Prostate gland (tissue), 2 donors: ENCODE results near the gene KREMEN1. TPM values are rescaled to one million over a fixed set of nuclear protein-coding genes. Genes with fewer than 3 reads are reported as not detected.

Experiments used
- DNase-seq: peaks from one replicate; pipeline ENCODE4 v3.0.0-alpha.2; 2019; ENCODE audit warnings: low spot score
- H3K27ac ChIP-seq, 2 donors: fragments of 200-600 bp; sonication (generic); 2 replicates each; pipeline ENCODE4 v1.5.1; 2017 to 2019
- H3K27me3 ChIP-seq: fragments of 200-600 bp; sonication (generic); replicated peaks from 2 replicates; pipeline ENCODE4 v1.5.1; 2019; ENCODE audit not compliant: insufficient read depth
- H3K36me3 ChIP-seq, 2 donors: fragments of 200-600 bp; sonication (generic); 1 replicate in 1 of 2; 2 replicates in 1 of 2; pipeline versions ENCODE4 v1.5.1 to v1.8.1; 2017 to 2019
- H3K4me1 ChIP-seq: fragments of 200-600 bp; sonication (generic); replicated peaks from 2 replicates; pipeline ENCODE4 v1.5.1; 2019
- H3K4me3 ChIP-seq, 2 donors: fragments of 200-600 bp; sonication (generic); 2 replicates each; pipeline ENCODE4 v1.5.1; 2017 to 2019
- H3K9me3 ChIP-seq: fragments of 200-600 bp; sonication (generic); 2 replicates; pipeline ENCODE4 v1.5.1; 2017
- CTCF ChIP-seq, 4 experiments: fragments of 200-600 bp in 2 of 4; fragments of 450-650 bp in 2 of 4; sonication (generic) in 2 of 4; IDR thresholded peaks; 1 replicate in 3 of 4; 2 replicates in 1 of 4; pipeline ENCODE4 v1.5.1; 2016 to 2019; ENCODE audit warnings: antibody characterized with exemption in 4 of 4, mild to moderate bottlenecking in 2 of 4, moderate library complexity in 2 of 4
- POLR2A ChIP-seq: fragments of 450-650 bp; IDR thresholded peaks from one replicate; pipeline ENCODE4 v1.6.1; 2016; ENCODE audit warnings: antibody characterized with exemption, mild to moderate bottlenecking
- POLR2AphosphoS5 ChIP-seq: sonication (generic); formaldehyde crosslinking; IDR thresholded peaks from one replicate; pipeline ENCODE4 v1.6.1; 2017; ENCODE audit warnings: antibody characterized with exemption
- WGBS: methylation state at CpG from one replicate; pipeline ENCODE4 v1.1.5; 2018; 5-methylcytosine and 5-hydroxymethylcytosine counted together
- intact Hi-C: fragments of 100-400 bp; cut with DNase I; formaldehyde crosslinking; loops from one replicate; pipeline ENCODE4 v1.14.2; 2022
- total RNA-seq, 2 donors: library from RNA; depleted of rRNA; stranded (reverse); fragments of >200 nt; gene quantifications; one replicate each; pipeline ENCODE4 v1.1.0, GENCODE V29; 2016

KREMEN1 gene
- total RNA-seq, 2 donors from 2014 or later: 19.3 to 49.0 TPM

- intact Hi-C loops: no loop called here
Measured at GRCh38 chr22:29213493-29213892, 140.7 kb downstream of the KREMEN1 start.

GRCh38 chr22:29214232-29214631, 141.4 kb downstream of the KREMEN1 start:
- 95% methylated on average over 6 of the region's 6 CpGs for WGBS
- Histone ChIP-seq H3K27me3 (no peaks in the 10 kb centered on the region), H3K36me3 (no peaks in the 10 kb centered on the region), H3K27ac (no peak overlapping the region), H3K4me3 (no peak overlapping the region), H3K4me1 (no peaks in the 10 kb centered on the region), H3K9me3 (no peaks in the 10 kb centered on the region)
- DNase-seq: no peak
- intact Hi-C loops: no loop called here
- TF ChIP-seq POLR2A: no peak
- TF ChIP-seq POLR2AphosphoS5: no peak
- TF ChIP-seq CTCF (IDR thresholded peaks at IDR 0.05): no peak

More at GRCh38 chr22:29213493-29213892, 140.7 kb downstream of the KREMEN1 start:
- H3K27me3 ChIP-seq: no peaks in the 10 kb centered on the region
- WGBS: 90% methylated on average over 9 of the region's 9 CpGs
- no peak overlapping the region for H3K4me3 ChIP-seq
- H3K9me3 ChIP-seq: no peaks in the 10 kb centered on the region
- no peak overlapping the region for H3K27ac ChIP-seq
- DNase-seq: no peak
- TF ChIP-seq POLR2AphosphoS5 (no peak), POLR2A (no peak), CTCF (IDR thresholded peaks at IDR 0.05) (no peak)
- H3K4me1 ChIP-seq: no peaks in the 10 kb centered on the region
- H3K36me3 ChIP-seq: no peaks in the 10 kb centered on the region

- no peak for DNase-seq
Measured at GRCh38 chr22:29215012-29215860, 142.4 kb downstream of the KREMEN1 start.

GRCh38 chr22:29216011-29216872, 143.4 kb downstream of the KREMEN1 start:
- WGBS: 78% methylated on average over 14 of the region's 14 CpGs
- DNase-seq: no peak

More at GRCh38 chr22:29215012-29215860, 142.4 kb downstream of the KREMEN1 start:
- H3K27ac ChIP-seq: no peak overlapping the region
- H3K4me1 ChIP-seq: no peaks in the 10 kb centered on the region
- intact Hi-C loops: no loop called here
- no peaks in the 10 kb centered on the region for H3K27me3 ChIP-seq
- no peaks in the 10 kb centered on the region for H3K36me3 ChIP-seq
- no peak for TF ChIP-seq POLR2AphosphoS5
- TF ChIP-seq CTCF (IDR thresholded peaks at IDR 0.05): no peak
- TF ChIP-seq POLR2A: no peak
- 93% methylated on average over 14 of the region's 14 CpGs for WGBS
- no peaks in the 10 kb centered on the region for H3K9me3 ChIP-seq
- no peak overlapping the region for H3K4me3 ChIP-seq

More at GRCh38 chr22:29216011-29216872, 143.4 kb downstream of the KREMEN1 start:
- Histone ChIP-seq H3K4me3 (no peak overlapping the region), H3K4me1 (no peaks in the 10 kb centered on the region), H3K9me3 (no peaks in the 10 kb centered on the region), H3K27ac (no peak overlapping the region), H3K27me3 (no peaks in the 10 kb centered on the region), H3K36me3 (no peaks in the 10 kb centered on the region)
- intact Hi-C loops: no loop called here
- TF ChIP-seq POLR2AphosphoS5 (no peak), CTCF (IDR thresholded peaks at IDR 0.05) (no peak), POLR2A (no peak)
